Hematopoietic multipotent progenitor cell treated with erythropoietin and hydrocortisone succinate and interleukin-3 and kit ligand, for 4 days (in vitro differentiated cells): Measurements from ENCODE around the gene MUSK.

Experiments
- DNase-seq: peaks from one replicate; pipeline ENCODE4 v3.0.0-alpha.2; 2015

Gene MUSK

GRCh38 chr9:110700953-110701352, 32.4 kb downstream of the MUSK start:
- DNase-seq, result no peak

GRCh38 chr9:110703669-110704068, 35.1 kb downstream of the MUSK start:
- no peak for DNase-seq

GRCh38 chr9:110707419-110707818, 38.8 kb downstream of the MUSK start:
- no peak for DNase-seq

- DNase-seq, result no peak
Measured at GRCh38 chr9:110710420-110710819, 41.8 kb downstream of the MUSK start.

- no peak for DNase-seq
Measured at GRCh38 chr9:110712955-110713354, 44.4 kb downstream of the MUSK start.

GRCh38 chr9:110714314-110714713, 45.7 kb downstream of the MUSK start:
- no peak for DNase-seq

GRCh38 chr9:110728058-110728457, 59.5 kb downstream of the MUSK start:
- no peak for DNase-seq

GRCh38 chr9:110729641-110730040, 61.0 kb downstream of the MUSK start:
- DNase-seq, result no peak

- DNase-seq, result no peak
Measured at GRCh38 chr9:110731437-110732028, 62.9 kb downstream of the MUSK start.

- DNase-seq, result no peak
Measured at GRCh38 chr9:110738982-110739381, 70.4 kb downstream of the MUSK start.

GRCh38 chr9:110742741-110743371, 74.3 kb downstream of the MUSK start:
- no peak for DNase-seq

- no peak for DNase-seq
Measured at GRCh38 chr9:110744715-110745384, 76.3 kb downstream of the MUSK start.

- DNase-seq, result no peak
Measured at GRCh38 chr9:110745676-110746075, 77.1 kb downstream of the MUSK start.

GRCh38 chr9:110746211-110746930, 77.8 kb downstream of the MUSK start:
- DNase-seq, result no peak

- DNase-seq, result no peak
Measured at GRCh38 chr9:110748251-110748893, 79.8 kb downstream of the MUSK start.

- no peak for DNase-seq
Measured at GRCh38 chr9:110750272-110750671, 81.7 kb downstream of the MUSK start.

- no peak for DNase-seq
Measured at GRCh38 chr9:110751971-110752370, 83.4 kb downstream of the MUSK start.

GRCh38 chr9:110752766-110753165, 84.2 kb downstream of the MUSK start:
- peak; percentile 6 for DNase-seq

- no peak for DNase-seq
Measured at GRCh38 chr9:110753731-110754231, 85.2 kb downstream of the MUSK start.

GRCh38 chr9:110755179-110755578, 86.6 kb downstream of the MUSK start:
- no peak for DNase-seq

- no peak for DNase-seq
Measured at GRCh38 chr9:110758201-110758600, 89.6 kb downstream of the MUSK start.

- DNase-seq, result no peak
Measured at GRCh38 chr9:110762783-110763182, 94.2 kb downstream of the MUSK start.

GRCh38 chr9:110763568-110763967, 95.0 kb downstream of the MUSK start:
- DNase-seq, result no peak
